ENCODE results near the gene MCC.
A peak's percentile ranks its signal among the peaks of the same experiment; 100 is the strongest.

MCC gene

GRCh38 chr5:113364466-113364865 lies 123.8 kb downstream of the MCC start:
- DNase-seq (ENCODE audit: low spot score) = no peak

- DNase-seq (ENCODE audit: low spot score) = no peak
Observed at GRCh38 chr5:113361701-113362100, 126.6 kb downstream of the MCC start.

GRCh38 chr5:113359419-113359818 lies 128.8 kb downstream of the MCC start:
- no peak for DNase-seq (ENCODE audit: low spot score)

GRCh38 chr5:113358696-113359095 lies 129.6 kb downstream of the MCC start:
- no peak for DNase-seq (ENCODE audit: low spot score)

GRCh38 chr5:113357696-113358476 lies 130.4 kb downstream of the MCC start:
- peak; percentile 15 for DNase-seq (ENCODE audit: low spot score)

- no peak for DNase-seq (ENCODE audit: low spot score)
Observed at GRCh38 chr5:113356487-113356886, 131.8 kb downstream of the MCC start.

- no peak for DNase-seq (ENCODE audit: low spot score)
Observed at GRCh38 chr5:113354055-113354454, 134.2 kb downstream of the MCC start.

- no peak for DNase-seq (ENCODE audit: low spot score)
Observed at GRCh38 chr5:113347572-113347971, 140.7 kb downstream of the MCC start.

GRCh38 chr5:113344973-113345940 lies 143.0 kb downstream of the MCC start:
- DNase-seq (ENCODE audit: low spot score) = no peak

GRCh38 chr5:113343343-113343742 lies 144.9 kb downstream of the MCC start:
- no peak for DNase-seq (ENCODE audit: low spot score)

- DNase-seq (ENCODE audit: low spot score) = no peak
Observed at GRCh38 chr5:113340537-113340936, 147.7 kb downstream of the MCC start.

GRCh38 chr5:113338628-113339027 lies 149.6 kb downstream of the MCC start:
- DNase-seq (ENCODE audit: low spot score) = no peak

GRCh38 chr5:113337515-113338415 lies 150.5 kb downstream of the MCC start:
- no peak for DNase-seq (ENCODE audit: low spot score)

- DNase-seq (ENCODE audit: low spot score) = peak; percentile 69
Observed at GRCh38 chr5:113336975-113337374, 151.3 kb downstream of the MCC start.

GRCh38 chr5:113333411-113333810 lies 154.8 kb downstream of the MCC start:
- no peak for DNase-seq (ENCODE audit: low spot score)

- peak; percentile 20 for DNase-seq (ENCODE audit: low spot score)
Observed at GRCh38 chr5:113331209-113331551, 157.1 kb downstream of the MCC start.

GRCh38 chr5:113330533-113331208 lies 157.6 kb downstream of the MCC start:
- peak; percentile 58 for DNase-seq (ENCODE audit: low spot score)

- DNase-seq (ENCODE audit: low spot score) = no peak
Observed at GRCh38 chr5:113329981-113330380, 158.3 kb downstream of the MCC start.

GRCh38 chr5:113325054-113325453 lies 163.2 kb downstream of the MCC start:
- no peak for DNase-seq (ENCODE audit: low spot score)

GRCh38 chr5:113321276-113321675 lies 167.0 kb downstream of the MCC start:
- DNase-seq (ENCODE audit: low spot score) = no peak

GRCh38 chr5:113320273-113320780 lies 167.9 kb downstream of the MCC start:
- DNase-seq (ENCODE audit: low spot score) = no peak
